Measurements from ENCODE around the gene DBNDD1. TPM values are rescaled to one million over a fixed set of nuclear protein-coding genes. Genes with fewer than 3 reads are reported as not detected.

The DBNDD1 gene
- total RNA-seq, 1 experiment from 2014 or later = 24.6 TPM

DNA sequence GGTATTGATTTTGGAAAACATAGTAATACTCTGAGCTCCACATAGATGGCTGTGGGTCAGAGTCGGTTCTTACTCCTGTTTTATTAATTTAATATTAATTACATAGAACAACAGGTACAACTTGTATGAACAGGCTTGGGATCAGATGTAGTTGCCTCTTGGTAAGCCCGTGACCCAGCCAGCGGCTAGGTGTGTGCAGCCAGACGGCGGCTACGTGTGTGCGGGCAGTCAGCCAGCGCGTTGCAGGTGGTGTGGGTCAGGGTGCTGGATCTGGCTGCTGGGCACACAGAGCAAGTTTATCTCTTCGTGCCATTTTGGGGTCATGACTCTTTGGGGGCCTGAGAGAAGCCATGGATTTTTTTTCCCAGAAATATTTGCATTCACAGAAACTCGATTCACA lies 30.3 kb downstream of the DBNDD1 start:
- peaks cover 59% of the 10 kb centered on the region for H3K36me3 ChIP-seq (ENCODE audit: insufficient read depth, low read length, poor library complexity, severe bottlenecking)
- no peak overlapping the region for H3K4me3 ChIP-seq (ENCODE audit: low read depth, low read length, poor library complexity, severe bottlenecking)
- H3K27ac ChIP-seq (ENCODE audit: low read depth, low read length, poor library complexity, severe bottlenecking) = no peak overlapping the region
- TF ChIP-seq EZH2 (IDR thresholded peaks at IDR 0.05; ENCODE audit: borderline replicate concordance, low read depth, low read length, poor library complexity, severe bottlenecking) = no peak
- H3K4me1 ChIP-seq (ENCODE audit: insufficient read depth, low read length, poor library complexity, severe bottlenecking) = peaks cover 4% of the 10 kb centered on the region
- CTCF ChIA-PET = no interaction called here
- intact Hi-C loops (cut with micrococcal nuclease; ENCODE audit: unreplicated experiment) = no loop called here
- H3K9me3 ChIP-seq (ENCODE audit: low read depth, low read length, poor library complexity, severe bottlenecking) = no peaks in the 10 kb centered on the region
- DNase-seq (ENCODE audit: low spot score) = no peak
- no peaks in the 10 kb centered on the region for H3K27me3 ChIP-seq (replicated peaks; ENCODE audit: insufficient read depth, low read depth, low read length, poor library complexity)
- no TSS peak for BruUV-seq (replicated peaks)
- POLR2A ChIA-PET (ENCODE audit: low non-redundant PET) = interaction anchor here (0.6 kb wide), 1 partner anchor 42 kb away, joined by 11 read pairs; no protein-coding TSS in a partner anchor

GRCh38 chr16:89987169-89987568 lies 32.1 kb downstream of the DBNDD1 start:
- H3K36me3 ChIP-seq (ENCODE audit: insufficient read depth, low read length, poor library complexity, severe bottlenecking) = peaks cover 69% of the 10 kb centered on the region

DNA sequence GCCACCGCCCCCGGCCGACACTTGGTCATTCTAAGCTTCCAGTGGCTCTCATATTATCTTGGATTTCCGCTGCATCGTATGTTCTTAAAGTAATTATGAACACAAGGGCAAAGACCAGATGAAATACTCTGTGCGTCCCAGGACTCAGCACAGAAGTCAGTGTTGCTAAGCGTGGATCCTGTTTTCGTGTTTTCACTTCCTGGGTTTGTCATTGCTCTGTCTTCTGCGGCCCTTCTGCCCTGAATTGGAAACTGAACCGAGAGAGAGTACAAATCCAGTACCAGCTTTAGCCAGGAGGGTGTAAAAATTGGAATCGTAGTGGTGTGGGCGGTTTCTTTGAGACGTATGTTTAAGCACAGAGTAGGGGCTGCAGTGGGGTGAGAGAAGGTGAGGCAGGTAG lies 32.7 kb downstream of the DBNDD1 start:
- no peaks in the 10 kb centered on the region for H3K9me3 ChIP-seq (ENCODE audit: low read depth, low read length, poor library complexity, severe bottlenecking)
- CTCF ChIA-PET = no interaction called here
- H3K27me3 ChIP-seq (replicated peaks; ENCODE audit: insufficient read depth, low read depth, low read length, poor library complexity) = no peaks in the 10 kb centered on the region
- no TSS peak for BruUV-seq (replicated peaks)
- POLR2A ChIA-PET (ENCODE audit: low non-redundant PET) = no interaction called here
- H3K36me3 ChIP-seq (ENCODE audit: insufficient read depth, low read length, poor library complexity, severe bottlenecking) = peaks cover 74% of the 10 kb centered on the region
- intact Hi-C loops (cut with micrococcal nuclease; ENCODE audit: unreplicated experiment) = no loop called here
- DNase-seq (ENCODE audit: low spot score) = no peak
- H3K4me1 ChIP-seq (ENCODE audit: insufficient read depth, low read length, poor library complexity, severe bottlenecking) = no peaks in the 10 kb centered on the region
- H3K27ac ChIP-seq (ENCODE audit: low read depth, low read length, poor library complexity, severe bottlenecking) = no peak overlapping the region
- H3K4me3 ChIP-seq (ENCODE audit: low read depth, low read length, poor library complexity, severe bottlenecking) = no peak overlapping the region
- TF ChIP-seq, protein P1, sequence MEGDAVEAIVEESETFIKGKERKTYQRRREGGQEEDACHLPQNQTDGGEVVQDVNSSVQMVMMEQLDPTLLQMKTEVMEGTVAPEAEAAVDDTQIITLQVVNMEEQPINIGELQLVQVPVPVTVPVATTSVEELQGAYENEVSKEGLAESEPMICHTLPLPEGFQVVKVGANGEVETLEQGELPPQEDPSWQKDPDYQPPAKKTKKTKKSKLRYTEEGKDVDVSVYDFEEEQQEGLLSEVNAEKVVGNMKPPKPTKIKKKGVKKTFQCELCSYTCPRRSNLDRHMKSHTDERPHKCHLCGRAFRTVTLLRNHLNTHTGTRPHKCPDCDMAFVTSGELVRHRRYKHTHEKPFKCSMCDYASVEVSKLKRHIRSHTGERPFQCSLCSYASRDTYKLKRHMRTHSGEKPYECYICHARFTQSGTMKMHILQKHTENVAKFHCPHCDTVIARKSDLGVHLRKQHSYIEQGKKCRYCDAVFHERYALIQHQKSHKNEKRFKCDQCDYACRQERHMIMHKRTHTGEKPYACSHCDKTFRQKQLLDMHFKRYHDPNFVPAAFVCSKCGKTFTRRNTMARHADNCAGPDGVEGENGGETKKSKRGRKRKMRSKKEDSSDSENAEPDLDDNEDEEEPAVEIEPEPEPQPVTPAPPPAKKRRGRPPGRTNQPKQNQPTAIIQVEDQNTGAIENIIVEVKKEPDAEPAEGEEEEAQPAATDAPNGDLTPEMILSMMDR (conservative IDR thresholded peaks at IDR 0.05; ENCODE audit: low read depth, low read length) = no peak
- TF ChIP-seq EZH2 (IDR thresholded peaks at IDR 0.05; ENCODE audit: borderline replicate concordance, low read depth, low read length, poor library complexity, severe bottlenecking) = no peak

More at GRCh38 chr16:89987169-89987568, 32.1 kb downstream of the DBNDD1 start:
- Histone ChIP-seq H3K27ac (ENCODE audit: low read depth, low read length, poor library complexity, severe bottlenecking) (no peak overlapping the region), H3K9me3 (ENCODE audit: low read depth, low read length, poor library complexity, severe bottlenecking) (no peaks in the 10 kb centered on the region), H3K4me3 (ENCODE audit: low read depth, low read length, poor library complexity, severe bottlenecking) (no peak overlapping the region), H3K27me3 (replicated peaks; ENCODE audit: insufficient read depth, low read depth, low read length, poor library complexity) (no peaks in the 10 kb centered on the region), H3K4me1 (ENCODE audit: insufficient read depth, low read length, poor library complexity, severe bottlenecking) (no peaks in the 10 kb centered on the region)
- DNase-seq (ENCODE audit: low spot score) = no peak
- no TSS peak for BruUV-seq (replicated peaks)
- ChIA-PET CTCF (no interaction called here), POLR2A (ENCODE audit: low non-redundant PET) (no interaction called here)
- TF ChIP-seq EZH2 (IDR thresholded peaks at IDR 0.05; ENCODE audit: borderline replicate concordance, low read depth, low read length, poor library complexity, severe bottlenecking) = no peak
- TF ChIP-seq, protein P1 (conservative IDR thresholded peaks at IDR 0.05; ENCODE audit: low read depth, low read length) = no peak
- intact Hi-C loops (cut with micrococcal nuclease; ENCODE audit: unreplicated experiment) = no loop called here

DNA sequence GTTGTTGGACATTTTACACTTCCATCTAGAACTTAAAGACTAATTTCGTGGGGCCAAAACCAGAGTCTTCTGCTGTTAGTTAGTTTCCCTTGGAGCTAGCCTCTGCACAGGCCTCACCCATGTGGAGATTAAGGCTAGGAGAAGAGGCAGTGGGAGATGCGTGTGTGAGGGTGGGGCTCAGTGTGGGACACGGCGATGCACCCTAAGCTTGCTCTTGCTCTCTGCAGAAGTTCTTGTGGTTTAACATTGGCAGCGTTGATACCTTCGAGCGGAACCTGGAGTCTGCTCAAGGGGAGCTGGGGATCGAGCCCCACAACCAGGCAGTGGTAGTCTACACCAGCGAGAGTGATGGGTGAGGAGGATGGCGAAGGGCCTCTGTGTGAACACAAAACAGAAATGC lies 34.0 kb downstream of the DBNDD1 start:
- no peaks in the 10 kb centered on the region for H3K9me3 ChIP-seq (ENCODE audit: low read depth, low read length, poor library complexity, severe bottlenecking)
- TSS peak; percentile 14 for BruUV-seq (replicated peaks)
- no peak overlapping the region for H3K27ac ChIP-seq (ENCODE audit: low read depth, low read length, poor library complexity, severe bottlenecking)
- DNase-seq (ENCODE audit: low spot score) = no peak
- H3K36me3 ChIP-seq (ENCODE audit: insufficient read depth, low read length, poor library complexity, severe bottlenecking) = peaks cover 81% of the 10 kb centered on the region
- CTCF ChIA-PET = no interaction called here
- POLR2A ChIA-PET (ENCODE audit: low non-redundant PET) = no interaction called here
- intact Hi-C loops (cut with micrococcal nuclease; ENCODE audit: unreplicated experiment) = no loop called here
- H3K27me3 ChIP-seq (replicated peaks; ENCODE audit: insufficient read depth, low read depth, low read length, poor library complexity) = no peaks in the 10 kb centered on the region
- no peak overlapping the region for H3K4me3 ChIP-seq (ENCODE audit: low read depth, low read length, poor library complexity, severe bottlenecking)
- TF ChIP-seq, protein P1 (conservative IDR thresholded peaks at IDR 0.05; ENCODE audit: low read depth, low read length) = no peak
- TF ChIP-seq EZH2 (IDR thresholded peaks at IDR 0.05; ENCODE audit: borderline replicate concordance, low read depth, low read length, poor library complexity, severe bottlenecking) = no peak
- H3K4me1 ChIP-seq (ENCODE audit: insufficient read depth, low read length, poor library complexity, severe bottlenecking) = no peaks in the 10 kb centered on the region
